GM12872 (cell line): ENCODE data around the gene PFKFB2.

ENCODE experiments used
- TF ChIP-seq, protein P1 (sequence below): IDR thresholded peaks from 3 replicates; pipeline ENCODE4 v1.5.1; 2011; ENCODE audit warnings: low read depth, mild to moderate bottlenecking, low read length, moderate library complexity; ENCODE audit not compliant: insufficient read depth

Gene PFKFB2

DNA sequence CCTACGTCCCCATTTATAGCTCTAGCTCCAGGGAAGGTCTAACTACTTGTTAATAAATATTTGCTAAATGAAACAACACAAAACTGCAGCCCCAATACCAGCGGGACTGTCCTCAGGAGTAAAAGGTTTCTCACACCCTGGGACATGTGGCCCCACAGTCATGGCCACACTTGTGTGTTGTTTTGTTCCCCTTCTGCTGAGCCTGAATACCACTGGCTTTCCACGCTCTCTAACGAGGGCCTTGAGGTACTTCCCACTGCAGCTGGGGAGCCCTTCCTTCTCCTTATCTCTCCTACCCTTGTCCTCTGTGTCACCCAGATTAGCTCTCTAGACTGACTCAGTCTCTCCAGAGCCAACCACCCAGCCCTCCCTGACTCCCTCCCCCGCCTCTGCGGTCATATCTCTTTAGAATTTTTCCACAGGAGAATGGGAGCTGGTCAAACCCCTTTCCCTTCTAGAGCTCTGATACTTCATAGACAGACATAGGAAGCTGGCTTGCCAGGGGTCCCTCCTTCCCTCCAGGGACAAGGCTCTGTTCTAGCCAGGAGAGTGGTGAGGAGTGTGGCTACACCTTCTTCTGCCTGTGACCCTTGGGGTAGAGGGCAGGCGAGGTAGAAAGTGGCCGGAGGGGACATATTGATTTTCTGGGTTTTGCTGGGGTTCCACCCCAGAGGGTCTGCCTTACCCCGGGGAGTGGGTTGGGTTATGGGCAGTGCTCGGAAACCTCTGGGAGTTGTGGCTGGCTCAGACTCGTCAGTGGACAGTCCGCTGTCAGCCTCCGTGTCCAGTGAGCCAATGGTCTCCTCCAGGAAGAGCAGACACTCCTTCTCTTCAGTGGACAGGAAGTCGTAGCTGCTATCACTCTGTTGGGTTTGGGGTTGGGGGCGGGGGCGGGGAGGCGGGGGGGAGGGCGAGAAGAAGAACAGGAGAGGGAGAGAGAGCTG lies 28.6 kb upstream of the PFKFB2 start:
- TF ChIP-seq, protein P1, sequence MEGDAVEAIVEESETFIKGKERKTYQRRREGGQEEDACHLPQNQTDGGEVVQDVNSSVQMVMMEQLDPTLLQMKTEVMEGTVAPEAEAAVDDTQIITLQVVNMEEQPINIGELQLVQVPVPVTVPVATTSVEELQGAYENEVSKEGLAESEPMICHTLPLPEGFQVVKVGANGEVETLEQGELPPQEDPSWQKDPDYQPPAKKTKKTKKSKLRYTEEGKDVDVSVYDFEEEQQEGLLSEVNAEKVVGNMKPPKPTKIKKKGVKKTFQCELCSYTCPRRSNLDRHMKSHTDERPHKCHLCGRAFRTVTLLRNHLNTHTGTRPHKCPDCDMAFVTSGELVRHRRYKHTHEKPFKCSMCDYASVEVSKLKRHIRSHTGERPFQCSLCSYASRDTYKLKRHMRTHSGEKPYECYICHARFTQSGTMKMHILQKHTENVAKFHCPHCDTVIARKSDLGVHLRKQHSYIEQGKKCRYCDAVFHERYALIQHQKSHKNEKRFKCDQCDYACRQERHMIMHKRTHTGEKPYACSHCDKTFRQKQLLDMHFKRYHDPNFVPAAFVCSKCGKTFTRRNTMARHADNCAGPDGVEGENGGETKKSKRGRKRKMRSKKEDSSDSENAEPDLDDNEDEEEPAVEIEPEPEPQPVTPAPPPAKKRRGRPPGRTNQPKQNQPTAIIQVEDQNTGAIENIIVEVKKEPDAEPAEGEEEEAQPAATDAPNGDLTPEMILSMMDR, result no peak

DNA sequence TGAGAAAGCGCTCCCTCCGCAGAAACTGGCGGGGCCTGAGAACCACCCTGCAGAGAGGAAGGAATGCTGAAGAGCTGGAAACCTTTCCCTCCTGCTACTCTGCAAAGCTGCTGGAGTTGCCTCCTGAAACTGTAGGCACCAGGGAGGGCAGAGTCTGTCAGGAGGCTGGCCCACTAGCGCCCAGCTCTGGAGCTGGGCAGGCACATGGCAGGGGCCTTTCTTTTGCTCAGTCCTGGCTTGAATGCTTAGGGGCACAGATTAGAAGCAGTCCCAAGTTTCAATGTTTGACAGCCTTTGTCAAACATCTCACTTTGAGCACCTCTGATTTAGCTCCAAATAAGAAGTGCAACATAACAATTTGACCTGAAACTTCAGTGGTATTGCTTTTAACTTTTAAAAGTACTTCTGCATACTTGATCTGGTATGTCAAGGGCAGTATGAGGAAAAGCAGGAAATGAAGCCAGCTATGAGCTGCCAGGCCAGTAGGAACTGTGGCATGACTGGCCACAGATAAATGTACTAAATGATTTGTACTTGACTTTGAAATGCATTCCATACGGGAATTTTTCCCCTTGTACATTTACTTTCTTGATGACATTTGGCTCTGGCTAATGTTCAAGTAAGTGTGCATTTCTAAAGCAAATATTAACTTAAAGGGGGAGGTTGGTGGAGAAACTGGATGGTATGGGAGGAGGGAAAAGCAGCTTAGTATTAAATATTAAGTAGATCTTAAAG lies 27.8 kb upstream of the PFKFB2 start:
- TF ChIP-seq, protein P1, result no peak

DNA sequence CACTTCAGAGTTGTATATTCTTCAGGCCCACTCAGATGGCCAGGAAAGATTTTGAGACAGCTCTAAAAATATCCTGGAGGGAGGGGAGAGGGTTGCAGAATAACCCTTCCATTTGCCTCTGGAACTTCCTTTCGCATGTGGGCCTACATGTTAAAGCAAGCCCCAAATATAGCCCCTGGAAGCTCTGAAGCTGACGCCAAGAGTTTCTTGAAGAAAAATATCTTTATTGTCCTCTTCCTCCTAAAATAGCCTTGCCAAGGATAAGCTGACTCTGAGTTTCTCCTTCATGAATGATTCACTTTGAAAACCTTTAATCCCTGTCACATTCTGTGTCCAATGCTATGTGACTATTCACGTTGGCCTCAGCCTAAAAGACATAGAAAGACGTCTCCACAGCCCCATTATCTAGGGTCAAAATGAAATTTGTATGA lies 27.0 kb upstream of the PFKFB2 start:
- TF ChIP-seq, protein P1, result no peak

DNA sequence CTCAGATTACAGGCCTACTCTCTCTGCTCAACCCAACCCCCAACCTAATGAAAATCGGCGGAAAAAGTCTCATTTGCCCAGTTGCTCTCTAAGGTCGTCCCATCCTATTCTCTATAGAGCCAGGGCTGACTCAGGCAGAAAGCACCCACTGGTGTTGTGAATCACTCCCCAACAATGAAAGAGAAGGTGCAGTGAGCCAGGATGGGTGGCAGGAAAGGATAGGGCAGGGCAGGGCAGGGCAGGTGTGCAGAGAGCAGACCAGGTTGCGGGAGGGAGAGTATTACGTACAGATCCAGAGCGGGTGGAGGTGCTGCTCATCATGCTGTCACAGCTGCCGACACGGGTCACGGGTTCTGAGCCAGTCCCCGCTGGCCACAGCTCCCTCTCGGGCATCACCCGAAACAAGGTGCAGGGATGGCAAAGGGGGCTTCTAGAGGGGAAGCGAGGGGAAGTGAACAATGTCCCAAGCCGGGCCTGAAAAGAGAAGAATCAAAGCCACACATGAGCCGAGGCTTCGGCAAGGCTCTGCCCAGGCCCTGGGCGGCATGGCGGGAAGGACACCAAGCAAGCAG lies 25.8 kb upstream of the PFKFB2 start:
- TF ChIP-seq, protein P1, result no peak

DNA sequence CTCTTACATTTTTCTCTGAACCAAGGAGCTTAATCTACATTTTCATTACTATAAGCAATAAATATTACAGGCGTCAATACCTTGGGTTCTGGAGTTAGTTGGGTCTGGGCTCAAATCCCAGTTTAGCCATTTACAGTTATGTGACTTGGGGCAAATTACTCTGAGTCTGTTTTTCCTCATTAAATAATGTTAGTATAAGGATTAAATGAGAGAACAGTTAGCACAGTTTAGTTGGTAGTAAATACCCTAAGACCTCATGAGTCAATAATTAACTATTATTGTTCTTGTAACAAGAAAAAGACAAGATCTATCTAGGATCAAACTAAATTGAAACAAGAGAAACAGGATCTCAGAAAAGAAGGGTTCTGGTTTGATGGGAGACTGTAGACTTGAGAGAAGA lies 25.2 kb upstream of the PFKFB2 start:
- TF ChIP-seq, protein P1, result no peak

DNA sequence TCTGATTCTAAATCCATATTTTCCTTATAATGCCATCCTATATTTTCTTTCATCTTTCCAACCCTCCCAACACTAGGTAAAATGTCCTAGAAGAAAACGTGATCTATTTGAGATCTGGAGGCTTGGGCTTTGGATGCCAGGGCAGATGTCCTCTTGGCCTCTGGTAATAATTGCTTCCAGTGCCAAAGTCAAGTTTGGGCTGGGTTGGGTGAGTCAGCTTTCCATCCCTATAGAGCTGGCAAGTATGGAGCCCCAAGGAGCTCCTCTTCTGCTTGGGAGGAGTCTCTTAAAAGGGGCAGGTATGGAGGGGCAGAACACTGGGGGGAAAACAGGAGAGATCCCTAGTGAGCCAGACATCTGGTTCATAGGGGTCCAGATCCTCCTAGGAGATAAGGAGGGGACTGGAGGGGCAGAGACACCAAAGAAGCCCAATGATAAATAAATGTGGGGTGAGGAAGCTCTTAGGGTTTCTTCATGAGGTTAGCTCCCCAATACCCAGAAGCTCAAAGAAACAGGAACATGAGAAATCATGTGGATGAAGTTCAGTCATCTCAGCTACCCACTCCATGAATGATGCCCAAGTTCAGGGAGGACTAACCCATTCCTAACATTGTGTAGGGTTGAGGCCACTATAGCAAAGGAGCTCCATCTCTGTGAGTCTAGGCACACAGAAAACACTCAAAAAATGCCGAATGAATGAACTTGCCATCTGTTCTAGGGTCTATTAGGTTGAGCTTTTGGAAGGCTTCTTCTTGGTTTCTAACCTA lies 24.0 kb upstream of the PFKFB2 start:
- TF ChIP-seq, protein P1, result no peak
